Peyer's patch (tissue), 4 donors: Measurements from ENCODE around the gene SLC7A11.

Source experiments
- POLR2A ChIP-seq, 2 donors: fragments of 450-650 bp; IDR thresholded peaks; one replicate each; pipeline ENCODE4 v1.5.1; 2017; ENCODE audit warnings: antibody characterized with exemption in 2 of 2, mild to moderate bottlenecking in 2 of 2, moderate library complexity in 2 of 2
- TF ChIP-seq, protein P1 (sequence below), 6 experiments: fragments of 450-650 bp in 4 of 6; fragments of 200-600 bp in 2 of 6; sonication (generic) in 1 of 6; IDR thresholded peaks; one replicate each; pipeline ENCODE4 v1.5.1; 2017 to 2019; ENCODE audit warnings: antibody characterized with exemption in 6 of 6, mild to moderate bottlenecking in 3 of 6, moderate library complexity in 1 of 6

DNA sequence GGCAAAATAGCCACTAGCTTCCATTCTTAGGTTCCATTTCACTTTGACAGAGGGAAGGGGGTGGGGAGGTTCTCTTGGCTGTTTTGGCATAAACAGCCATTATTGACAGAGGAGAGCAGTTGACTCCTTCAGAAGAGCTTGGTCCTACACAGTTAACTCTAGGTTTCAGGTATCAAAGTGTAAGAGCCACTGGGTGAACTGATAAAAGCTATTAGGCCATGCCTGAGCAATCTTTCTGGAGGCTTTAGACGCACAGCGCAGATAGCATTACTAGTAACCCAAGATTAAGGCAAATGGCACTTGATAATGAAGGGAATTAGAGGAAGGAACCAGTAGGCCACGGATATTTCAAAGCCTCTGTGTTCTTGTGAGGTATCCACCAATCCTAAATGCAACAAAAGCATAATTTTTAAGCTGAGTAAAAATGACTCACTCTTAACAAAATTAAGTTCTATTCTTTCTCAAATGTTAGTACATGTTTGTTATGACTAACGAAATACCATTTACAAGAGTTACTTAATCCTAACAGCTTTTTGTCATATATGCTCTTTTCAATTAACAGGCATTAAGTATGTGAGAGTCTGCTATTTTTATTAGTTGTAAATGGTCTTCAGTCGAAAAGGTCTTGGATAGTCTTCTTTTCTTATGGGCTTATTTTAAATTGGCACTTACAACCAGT is 53.6 kb downstream of the SLC7A11 start:
- TF ChIP-seq, protein P1, sequence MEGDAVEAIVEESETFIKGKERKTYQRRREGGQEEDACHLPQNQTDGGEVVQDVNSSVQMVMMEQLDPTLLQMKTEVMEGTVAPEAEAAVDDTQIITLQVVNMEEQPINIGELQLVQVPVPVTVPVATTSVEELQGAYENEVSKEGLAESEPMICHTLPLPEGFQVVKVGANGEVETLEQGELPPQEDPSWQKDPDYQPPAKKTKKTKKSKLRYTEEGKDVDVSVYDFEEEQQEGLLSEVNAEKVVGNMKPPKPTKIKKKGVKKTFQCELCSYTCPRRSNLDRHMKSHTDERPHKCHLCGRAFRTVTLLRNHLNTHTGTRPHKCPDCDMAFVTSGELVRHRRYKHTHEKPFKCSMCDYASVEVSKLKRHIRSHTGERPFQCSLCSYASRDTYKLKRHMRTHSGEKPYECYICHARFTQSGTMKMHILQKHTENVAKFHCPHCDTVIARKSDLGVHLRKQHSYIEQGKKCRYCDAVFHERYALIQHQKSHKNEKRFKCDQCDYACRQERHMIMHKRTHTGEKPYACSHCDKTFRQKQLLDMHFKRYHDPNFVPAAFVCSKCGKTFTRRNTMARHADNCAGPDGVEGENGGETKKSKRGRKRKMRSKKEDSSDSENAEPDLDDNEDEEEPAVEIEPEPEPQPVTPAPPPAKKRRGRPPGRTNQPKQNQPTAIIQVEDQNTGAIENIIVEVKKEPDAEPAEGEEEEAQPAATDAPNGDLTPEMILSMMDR (IDR thresholded peaks at IDR 0.05), result no peak
- no peak for TF ChIP-seq POLR2A (IDR thresholded peaks at IDR 0.05)
